Mucosa of descending colon (tissue), 3 donors: ENCODE data around the gene VARS1. TPM values are rescaled to one million over a fixed set of nuclear protein-coding genes. Genes with fewer than 3 reads are reported as not detected.

Source experiments
- ATAC-seq: fragments of 200-7000 bp; cut with Tn5 transposase; one replicate; pipeline ENCODE4 v1.9.1; 2020; ENCODE audit warnings: mild to moderate bottlenecking, moderate library complexity
- DNase-seq, 3 donors: peaks; one replicate each; pipeline ENCODE4 v3.0.0-alpha.2; 2020
- H3K36me3 ChIP-seq: fragments of 200-600 bp; one replicate; pipeline ENCODE4 v1.8.0; 2021; ENCODE audit warnings: low read depth, mild to moderate bottlenecking
- H3K4me1 ChIP-seq: fragments of 200-600 bp; one replicate; pipeline ENCODE4 v1.8.0; 2021; ENCODE audit warnings: low read depth, mild to moderate bottlenecking
- H3K4me3 ChIP-seq: fragments of 200-600 bp; one replicate; pipeline ENCODE4 v1.8.0; 2021; ENCODE audit warnings: mild to moderate bottlenecking
- H3K9me3 ChIP-seq: fragments of 200-600 bp; one replicate; pipeline ENCODE4 v1.8.0; 2021; ENCODE audit warnings: mild to moderate bottlenecking
- intact Hi-C, 2 donors: fragments of 100-400 bp; cut with DNase I in 1 of 2; cut with micrococcal nuclease in 1 of 2; formaldehyde crosslinking; loops; one replicate each; pipeline versions ENCODE4 v1.11.0 to v1.11.1; 2022; cut with DNase I, micrococcal nuclease
- total RNA-seq, 3 donors: library from RNA; stranded (reverse); fragmentation: NEBNext Ultra II Directional in 2 of 3; extraction: Animal tissue kit (Norgen Biotek cat#: 25700) in 2 of 3; gene quantifications; one replicate each; pipeline versions ENCODE4 v1.2.1 to v1.2.4, GENCODE V29; 2021 to 2023
- TF ChIP-seq, protein P1 (sequence below): fragments of 200-600 bp; IDR thresholded peaks from one replicate; pipeline ENCODE4 v1.8.0; 2022; ENCODE audit warnings: antibody characterized with exemption, mild to moderate bottlenecking
- donor health status: DM: no; HTN: no; CAD: no; lungs with moderate emphysema.
- donor health status: DM: no; HTN: no; CAD: no.
- donor health status: DM: no; HTN: yes; CAD: no.

VARS1 gene
- total RNA-seq, 3 donors from 2014 or later, result 41.7 to 65.8 (median 45.0) TPM

- Histone ChIP-seq H3K9me3 (no peaks in the 10 kb centered on the region), H3K36me3 (peaks cover 4% of the 10 kb centered on the region), H3K4me1 (peaks cover 40% of the 10 kb centered on the region), H3K4me3 (no peak overlapping the region)
- DNase-seq (no peak), ATAC-seq (no peak)
- intact Hi-C loops, result loop anchor here in 1 of 2 donors (5.0 kb wide), 1 partner anchor 99 kb away; no protein-coding TSS in a partner anchor
- TF ChIP-seq, protein P1, sequence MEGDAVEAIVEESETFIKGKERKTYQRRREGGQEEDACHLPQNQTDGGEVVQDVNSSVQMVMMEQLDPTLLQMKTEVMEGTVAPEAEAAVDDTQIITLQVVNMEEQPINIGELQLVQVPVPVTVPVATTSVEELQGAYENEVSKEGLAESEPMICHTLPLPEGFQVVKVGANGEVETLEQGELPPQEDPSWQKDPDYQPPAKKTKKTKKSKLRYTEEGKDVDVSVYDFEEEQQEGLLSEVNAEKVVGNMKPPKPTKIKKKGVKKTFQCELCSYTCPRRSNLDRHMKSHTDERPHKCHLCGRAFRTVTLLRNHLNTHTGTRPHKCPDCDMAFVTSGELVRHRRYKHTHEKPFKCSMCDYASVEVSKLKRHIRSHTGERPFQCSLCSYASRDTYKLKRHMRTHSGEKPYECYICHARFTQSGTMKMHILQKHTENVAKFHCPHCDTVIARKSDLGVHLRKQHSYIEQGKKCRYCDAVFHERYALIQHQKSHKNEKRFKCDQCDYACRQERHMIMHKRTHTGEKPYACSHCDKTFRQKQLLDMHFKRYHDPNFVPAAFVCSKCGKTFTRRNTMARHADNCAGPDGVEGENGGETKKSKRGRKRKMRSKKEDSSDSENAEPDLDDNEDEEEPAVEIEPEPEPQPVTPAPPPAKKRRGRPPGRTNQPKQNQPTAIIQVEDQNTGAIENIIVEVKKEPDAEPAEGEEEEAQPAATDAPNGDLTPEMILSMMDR, result no peak
Measured at GRCh38 chr6:31831350-31832215, 36.0 kb upstream of the VARS1 start.

DNA sequence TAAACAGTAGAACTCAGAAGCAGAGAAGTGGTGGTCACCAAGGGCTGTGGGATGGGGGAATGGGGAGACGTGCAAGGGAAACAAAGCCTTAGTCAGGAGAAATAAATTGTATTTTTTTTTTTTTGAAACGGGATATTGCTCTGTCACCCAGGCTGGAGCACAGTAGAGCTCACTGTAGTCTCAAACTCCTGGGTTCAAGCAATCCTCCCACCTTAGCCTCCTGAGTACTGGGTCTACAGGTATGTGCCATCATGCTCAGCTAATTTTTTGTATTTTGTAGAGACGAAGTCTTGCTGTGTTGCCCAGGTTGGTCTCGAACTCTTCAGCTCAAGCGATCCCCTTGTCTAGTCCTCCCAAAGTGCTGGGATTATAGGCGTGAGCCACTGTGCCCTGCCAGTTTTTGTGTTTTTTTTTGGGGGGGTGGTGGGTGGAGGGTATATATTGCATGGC lies 35.4 kb upstream of the VARS1 start:
- ATAC-seq (no peak), DNase-seq (no peak)
- TF ChIP-seq, protein P1, result no peak
- peaks cover 4% of the 10 kb centered on the region for H3K36me3 ChIP-seq
- H3K4me3 ChIP-seq, result peak overlapping the region; percentile 34
- H3K4me1 ChIP-seq, result peaks cover 39% of the 10 kb centered on the region
- intact Hi-C loops, result loop anchor here in 1 of 2 donors (5.0 kb wide), 1 partner anchor 99 kb away; no protein-coding TSS in a partner anchor
- no peaks in the 10 kb centered on the region for H3K9me3 ChIP-seq

GRCh38 chr6:31829633-31830283 lies 34.2 kb upstream of the VARS1 start:
- H3K4me1 ChIP-seq, result peaks cover 47% of the 10 kb centered on the region
- TF ChIP-seq, protein P1, result no peak
- peak overlapping the region; percentile 34 for H3K4me3 ChIP-seq
- intact Hi-C loops, result loop anchor here in 1 of 2 donors (5.0 kb wide), 1 partner anchor 97 kb away; no protein-coding TSS in a partner anchor
- peak in 1 of 3 donors; percentile 52 for DNase-seq
- ATAC-seq, result no peak
- peaks cover 4% of the 10 kb centered on the region for H3K36me3 ChIP-seq
- no peaks in the 10 kb centered on the region for H3K9me3 ChIP-seq

GRCh38 chr6:31827286-31828079 lies 31.9 kb upstream of the VARS1 start, which contains the start of gene HSPA1B:
TSS of gene HSPA1B (plus strand) at chr6:31827738. CDS start at chr6:31827951, 213 bp downstream.
- H3K36me3 ChIP-seq, result peaks cover 4% of the 10 kb centered on the region
- peak; percentile 98 to 99 (median 99) for DNase-seq
- H3K9me3 ChIP-seq, result no peaks in the 10 kb centered on the region
- TF ChIP-seq, protein P1, result no peak
- H3K4me3 ChIP-seq, result peak within 1 kb of the TSS; percentile 54
- peak; percentile 84 for ATAC-seq
- H3K4me1 ChIP-seq, result peaks cover 49% of the 10 kb centered on the region
- intact Hi-C loops, result no loop called here

DNA sequence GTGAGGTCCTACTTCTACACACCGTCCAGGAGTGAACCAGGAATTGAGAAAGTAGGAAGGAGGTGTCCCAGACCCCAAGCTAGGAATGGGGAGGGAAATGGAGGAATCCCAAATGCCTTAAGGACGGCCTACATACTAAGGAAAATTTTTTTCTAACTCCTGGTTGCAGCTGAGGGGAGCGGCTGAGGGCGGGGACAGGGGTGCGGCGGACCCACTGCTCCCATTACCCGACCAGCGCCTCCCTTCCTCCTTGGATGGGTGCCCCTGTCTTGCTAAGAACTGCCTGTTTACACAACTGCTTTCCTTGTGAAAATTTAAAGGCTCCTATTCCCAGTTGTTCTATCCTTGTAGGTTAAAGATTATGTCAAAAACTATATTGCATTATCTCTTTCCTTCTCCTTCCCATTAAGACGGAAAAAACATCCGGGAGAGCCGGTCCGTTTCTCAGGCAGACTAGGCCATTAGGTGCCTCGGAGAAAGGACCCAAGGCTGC lies 31.3 kb upstream of the VARS1 start:
- DNase-seq (peak; percentile 90 to 94 (median 94)), ATAC-seq (peak; percentile 64)
- TF ChIP-seq, protein P1, result no peak
- intact Hi-C loops, result no loop called here
- Histone ChIP-seq H3K36me3 (peaks cover 4% of the 10 kb centered on the region), H3K4me1 (peaks cover 44% of the 10 kb centered on the region), H3K4me3 (peak overlapping the region; percentile 54), H3K9me3 (no peaks in the 10 kb centered on the region)
